ENCODE measurements around the gene CAPN2.

CAPN2 gene

DNA sequence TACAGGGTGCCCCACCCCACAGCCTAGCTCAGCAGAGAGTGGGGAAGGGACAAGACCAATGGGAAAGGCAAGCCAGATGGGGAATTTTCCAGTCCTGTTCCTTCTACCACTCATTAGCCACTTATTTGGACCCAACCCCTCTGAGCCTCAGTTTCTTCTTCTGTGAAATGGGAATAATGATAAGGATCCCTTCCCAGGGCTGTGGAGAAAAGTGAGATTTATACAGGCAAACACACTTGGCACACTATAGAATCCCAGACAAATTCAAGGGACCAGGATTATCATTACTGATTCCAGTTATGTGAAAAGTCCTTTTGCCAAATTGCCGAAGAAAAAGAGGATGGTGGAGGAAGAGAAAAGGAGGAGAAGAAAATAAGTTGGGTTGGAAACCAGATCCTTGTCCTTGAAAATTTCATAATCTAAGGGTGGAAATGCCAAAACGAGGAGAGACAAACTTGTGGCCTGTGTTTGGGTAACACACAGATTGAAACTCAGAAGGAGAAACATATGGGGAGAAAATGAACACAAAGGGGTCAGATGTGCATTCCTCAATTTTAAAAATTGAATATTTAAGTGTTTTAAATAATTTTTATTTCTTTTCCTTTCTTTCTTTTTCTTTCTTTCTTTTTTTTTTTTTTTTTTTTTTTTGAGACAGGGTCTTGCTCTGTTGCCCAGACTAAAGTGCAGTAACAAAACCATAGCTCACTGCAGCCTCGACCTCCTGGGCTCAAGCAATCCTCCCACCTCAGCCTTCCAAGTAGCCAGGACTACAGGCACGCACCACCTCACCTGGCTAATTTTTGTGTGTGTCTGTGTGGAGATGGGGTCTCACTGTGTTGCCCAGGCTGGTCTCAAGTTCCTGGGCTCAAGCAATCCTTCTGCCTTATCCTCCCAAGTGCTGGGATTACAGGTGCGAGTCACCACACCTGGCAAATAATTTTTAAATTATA is 9.6 kb downstream of the CAPN2 start:
- Histone ChIP-seq H3F3A (ENCODE audit: insufficient read depth) (no peaks in the 10 kb centered on the region), H3K36me3 (ENCODE audit: low read length) (no peaks in the 10 kb centered on the region), H4K20me1 (ENCODE audit: low read depth, low read length) (no peaks in the 10 kb centered on the region), H3K27me3 (ENCODE audit: low read length) (no peaks in the 10 kb centered on the region), H3K4me3 (ENCODE audit: insufficient read depth, low read length, poor library complexity, severe bottlenecking) (no peak overlapping the region), H3K27ac (ENCODE audit: low read depth, low read length) (no peak overlapping the region), H3K79me2 (ENCODE audit: insufficient read depth, low read length) (no peaks in the 10 kb centered on the region), H3K9me3 (ENCODE audit: insufficient read depth, low read length) (no peaks in the 10 kb centered on the region), H3K9me2 (replicated peaks; ENCODE audit: insufficient read depth, low read length) (no peaks in the 10 kb centered on the region), H3K4me2 (ENCODE audit: low read depth, low read length, poor library complexity, severe bottlenecking) (no peak overlapping the region), H2AFZ (ENCODE audit: low read depth, low read length, severe bottlenecking) (no peak overlapping the region), H3K9ac (ENCODE audit: low read length) (no peak overlapping the region)
- TF ChIP-seq EZH2phosphoT487 (conservative IDR thresholded peaks at IDR 0.05; ENCODE audit: low read length): no peak
- TF ChIP-seq, protein P1, sequence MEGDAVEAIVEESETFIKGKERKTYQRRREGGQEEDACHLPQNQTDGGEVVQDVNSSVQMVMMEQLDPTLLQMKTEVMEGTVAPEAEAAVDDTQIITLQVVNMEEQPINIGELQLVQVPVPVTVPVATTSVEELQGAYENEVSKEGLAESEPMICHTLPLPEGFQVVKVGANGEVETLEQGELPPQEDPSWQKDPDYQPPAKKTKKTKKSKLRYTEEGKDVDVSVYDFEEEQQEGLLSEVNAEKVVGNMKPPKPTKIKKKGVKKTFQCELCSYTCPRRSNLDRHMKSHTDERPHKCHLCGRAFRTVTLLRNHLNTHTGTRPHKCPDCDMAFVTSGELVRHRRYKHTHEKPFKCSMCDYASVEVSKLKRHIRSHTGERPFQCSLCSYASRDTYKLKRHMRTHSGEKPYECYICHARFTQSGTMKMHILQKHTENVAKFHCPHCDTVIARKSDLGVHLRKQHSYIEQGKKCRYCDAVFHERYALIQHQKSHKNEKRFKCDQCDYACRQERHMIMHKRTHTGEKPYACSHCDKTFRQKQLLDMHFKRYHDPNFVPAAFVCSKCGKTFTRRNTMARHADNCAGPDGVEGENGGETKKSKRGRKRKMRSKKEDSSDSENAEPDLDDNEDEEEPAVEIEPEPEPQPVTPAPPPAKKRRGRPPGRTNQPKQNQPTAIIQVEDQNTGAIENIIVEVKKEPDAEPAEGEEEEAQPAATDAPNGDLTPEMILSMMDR (IDR thresholded peaks at IDR 0.05; ENCODE audit: insufficient read depth, low read length, poor library complexity, severe bottlenecking): no peak

GRCh38 chr1:223723351-223723904 is 11.1 kb downstream of the CAPN2 start:
- no peaks in the 10 kb centered on the region for H3K9me2 ChIP-seq (replicated peaks; ENCODE audit: insufficient read depth, low read length)
- no peaks in the 10 kb centered on the region for H3F3A ChIP-seq (ENCODE audit: insufficient read depth)
- H3K36me3 ChIP-seq (ENCODE audit: low read length): no peaks in the 10 kb centered on the region
- no peaks in the 10 kb centered on the region for H4K20me1 ChIP-seq (ENCODE audit: low read depth, low read length)
- TF ChIP-seq, protein P1 (IDR thresholded peaks at IDR 0.05; ENCODE audit: insufficient read depth, low read length, poor library complexity, severe bottlenecking): no peak
- no peak for TF ChIP-seq EZH2phosphoT487 (conservative IDR thresholded peaks at IDR 0.05; ENCODE audit: low read length)
- no peak overlapping the region for H3K4me3 ChIP-seq (ENCODE audit: insufficient read depth, low read length, poor library complexity, severe bottlenecking)
- no peak overlapping the region for H3K27ac ChIP-seq (ENCODE audit: low read depth, low read length)
- H3K79me2 ChIP-seq (ENCODE audit: insufficient read depth, low read length): no peaks in the 10 kb centered on the region
- H3K27me3 ChIP-seq (ENCODE audit: low read length): no peaks in the 10 kb centered on the region
- H3K4me2 ChIP-seq (ENCODE audit: low read depth, low read length, poor library complexity, severe bottlenecking): no peak overlapping the region
- H3K9ac ChIP-seq (ENCODE audit: low read length): no peak overlapping the region
- H2AFZ ChIP-seq (ENCODE audit: low read depth, low read length, severe bottlenecking): no peak overlapping the region
- H3K9me3 ChIP-seq (ENCODE audit: insufficient read depth, low read length): no peaks in the 10 kb centered on the region

GRCh38 chr1:223724376-223724775 is 12.0 kb downstream of the CAPN2 start:
- H2AFZ ChIP-seq (ENCODE audit: low read depth, low read length, severe bottlenecking): no peak overlapping the region
- no peaks in the 10 kb centered on the region for H4K20me1 ChIP-seq (ENCODE audit: low read depth, low read length)
- H3K27ac ChIP-seq (ENCODE audit: low read depth, low read length): no peak overlapping the region
- no peak for TF ChIP-seq EZH2phosphoT487 (conservative IDR thresholded peaks at IDR 0.05; ENCODE audit: low read length)
- TF ChIP-seq, protein P1 (IDR thresholded peaks at IDR 0.05; ENCODE audit: insufficient read depth, low read length, poor library complexity, severe bottlenecking): no peak
- H3K9ac ChIP-seq (ENCODE audit: low read length): no peak overlapping the region
- no peaks in the 10 kb centered on the region for H3F3A ChIP-seq (ENCODE audit: insufficient read depth)
- no peak overlapping the region for H3K4me2 ChIP-seq (ENCODE audit: low read depth, low read length, poor library complexity, severe bottlenecking)
- no peak overlapping the region for H3K4me3 ChIP-seq (ENCODE audit: insufficient read depth, low read length, poor library complexity, severe bottlenecking)
- H3K9me3 ChIP-seq (ENCODE audit: insufficient read depth, low read length): no peaks in the 10 kb centered on the region
- no peaks in the 10 kb centered on the region for H3K36me3 ChIP-seq (ENCODE audit: low read length)
- no peaks in the 10 kb centered on the region for H3K79me2 ChIP-seq (ENCODE audit: insufficient read depth, low read length)
- H3K27me3 ChIP-seq (ENCODE audit: low read length): no peaks in the 10 kb centered on the region
- H3K9me2 ChIP-seq (replicated peaks; ENCODE audit: insufficient read depth, low read length): no peaks in the 10 kb centered on the region

All from SU-DHL-6 (cell line).